Erythroblast (primary cell): ENCODE data around the gene TTC22.
A peak's percentile ranks its signal among the peaks of the same experiment; 100 is the strongest.

ENCODE experiments used
- DNase-seq, 2 experiments: peaks; one replicate each; lab custom pipeline; 2025; lab: John Stamatoyannopoulos, UW
- GATA1 ChIP-seq: IDR thresholded peaks from 2 replicates; pipeline ENCODE4 v1.6.1; 2011; ENCODE audit warnings: low read depth, mild to moderate bottlenecking, control low read depth, low read length, moderate library complexity
- POLR2A ChIP-seq: IDR thresholded peaks from 2 replicates; pipeline ENCODE4 v1.6.1; 2011; ENCODE audit warnings: mild to moderate bottlenecking, low read length

Gene TTC22

GRCh38 chr1:54800899-54801759 lies at the start of gene TTC22:
TTC22 (minus strand) TSS chr1:54801323; CDS start chr1:54801163, 160 bp downstream.
- DNase-seq = peak; percentile 20 to 21

DNA sequence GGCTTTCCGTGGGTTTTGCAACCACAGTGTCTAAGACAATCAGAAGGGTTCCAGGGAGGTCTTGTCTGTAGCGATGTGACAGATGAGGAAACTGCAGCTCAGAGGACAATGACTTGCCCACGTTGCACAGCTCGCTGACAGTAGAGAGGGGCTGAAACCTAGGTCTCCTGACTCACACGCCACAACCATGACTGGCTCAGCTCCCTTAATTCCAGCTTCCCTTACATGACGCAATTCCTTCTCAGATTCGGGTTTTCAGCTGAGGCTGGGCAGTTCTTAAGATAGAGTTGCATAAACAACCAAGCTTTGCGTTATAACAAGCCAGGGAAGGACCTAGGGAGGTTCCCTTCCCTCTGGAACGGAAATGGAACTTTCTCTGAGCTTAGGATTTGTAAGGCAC lies 49.6 kb upstream of the TTC22 start:
- DNase-seq = no peak
- TF ChIP-seq POLR2A (no peak), GATA1 (no peak)

More at GRCh38 chr1:54800899-54801759, at the start of gene TTC22:
- TF ChIP-seq POLR2A = no peak
- TF ChIP-seq GATA1 = no peak

DNA sequence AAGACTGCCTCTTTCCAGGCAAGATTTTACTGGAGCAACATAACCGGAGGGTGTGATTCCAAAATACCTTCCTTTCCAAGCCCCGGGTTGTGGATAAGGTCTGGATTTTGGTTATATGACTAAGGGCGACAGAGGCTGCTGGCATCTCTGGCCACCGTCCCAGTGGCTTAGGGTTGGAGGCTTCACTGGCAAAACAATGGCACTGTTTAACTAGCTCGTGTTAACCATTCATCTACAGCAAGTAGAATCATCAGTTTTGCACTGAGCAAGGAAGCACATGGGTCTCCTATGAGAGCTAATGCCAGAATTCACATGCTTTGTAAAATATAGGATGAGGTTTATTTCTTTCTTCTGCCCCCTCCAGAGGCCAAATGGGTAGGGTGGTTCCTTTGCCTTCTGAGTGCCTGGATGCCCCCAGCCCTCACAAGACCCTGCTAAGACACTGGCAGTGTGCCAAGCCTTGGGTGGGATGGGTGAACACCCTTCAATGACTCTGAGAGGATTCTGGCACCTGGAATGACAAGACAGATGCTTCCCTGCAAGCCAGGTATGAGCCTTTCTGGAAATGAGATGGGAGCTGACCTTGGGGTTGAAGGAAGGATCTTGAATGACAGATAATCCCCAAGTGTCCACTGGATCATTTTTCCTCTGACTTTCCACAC lies 49.1 kb upstream of the TTC22 start:
- DNase-seq = no peak
- TF ChIP-seq GATA1 (no peak), POLR2A (no peak)

GRCh38 chr1:54849219-54850068 lies 48.3 kb upstream of the TTC22 start:
- DNase-seq = no peak
- no peak for TF ChIP-seq GATA1
- no peak for TF ChIP-seq POLR2A

GRCh38 chr1:54848134-54848948 lies 47.2 kb upstream of the TTC22 start:
- no peak for DNase-seq
- TF ChIP-seq GATA1 (no peak), POLR2A (no peak)

DNA sequence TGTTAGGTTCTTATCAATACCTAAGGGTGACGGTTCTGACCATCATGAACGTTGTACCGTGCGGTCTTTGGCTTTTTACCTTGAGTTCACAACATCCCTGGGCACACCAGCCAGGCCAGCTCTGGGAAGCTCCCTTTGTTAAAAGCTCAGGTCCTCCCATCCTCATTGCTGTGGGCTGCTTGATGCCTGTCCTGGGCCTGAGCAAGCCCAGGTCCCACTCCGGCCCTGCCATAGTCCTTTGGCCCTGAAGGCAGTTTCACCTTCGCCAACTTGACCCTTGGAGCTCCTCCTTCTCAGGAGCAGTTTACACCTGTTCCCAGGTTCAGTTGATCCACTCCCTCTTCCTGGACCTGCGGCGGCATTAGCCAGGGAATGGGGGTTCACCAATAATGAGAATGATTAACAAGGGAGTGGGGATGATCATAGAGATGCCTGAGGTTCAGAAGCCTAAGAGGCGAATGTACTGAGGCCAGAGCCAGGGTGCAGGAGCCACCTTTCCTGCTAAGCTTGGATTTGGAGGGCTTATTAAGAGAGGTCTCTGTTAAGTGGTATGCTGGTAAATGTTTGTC lies 45.7 kb upstream of the TTC22 start:
- no peak for TF ChIP-seq GATA1
- no peak for TF ChIP-seq POLR2A
- no peak for DNase-seq

DNA sequence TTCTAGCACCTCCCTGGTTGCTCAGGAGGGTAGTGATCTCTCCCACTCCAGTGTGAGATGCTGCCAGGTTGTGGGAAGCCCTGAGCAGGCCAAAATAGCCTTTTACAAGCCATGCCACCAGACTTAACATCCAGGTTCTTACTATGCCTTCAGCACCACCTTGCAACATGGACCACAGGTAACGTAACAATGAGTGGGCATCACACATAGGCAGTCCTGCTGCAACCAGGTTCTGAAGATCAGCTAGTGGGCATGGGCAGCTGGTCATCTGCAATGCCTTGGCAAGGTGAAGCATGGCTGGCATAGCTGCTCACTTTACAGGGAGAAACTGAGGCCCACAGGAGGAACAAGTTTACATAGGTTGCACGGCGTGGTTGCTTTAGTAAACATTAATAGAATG lies 45.2 kb upstream of the TTC22 start:
- TF ChIP-seq POLR2A (no peak), GATA1 (no peak)
- DNase-seq = no peak

- TF ChIP-seq POLR2A (no peak), GATA1 (no peak)
- no peak for DNase-seq
Measured at GRCh38 chr1:54845772-54846171, 44.6 kb upstream of the TTC22 start.

GRCh38 chr1:54844564-54844963 lies 43.4 kb upstream of the TTC22 start:
- TF ChIP-seq GATA1 (no peak), POLR2A (no peak)
- DNase-seq = no peak

- DNase-seq = no peak
- TF ChIP-seq POLR2A (no peak), GATA1 (no peak)
Measured at GRCh38 chr1:54843449-54843848, 42.3 kb upstream of the TTC22 start.

GRCh38 chr1:54842963-54843362 lies 41.8 kb upstream of the TTC22 start:
- TF ChIP-seq GATA1 (no peak), POLR2A (no peak)
- DNase-seq = no peak

DNA sequence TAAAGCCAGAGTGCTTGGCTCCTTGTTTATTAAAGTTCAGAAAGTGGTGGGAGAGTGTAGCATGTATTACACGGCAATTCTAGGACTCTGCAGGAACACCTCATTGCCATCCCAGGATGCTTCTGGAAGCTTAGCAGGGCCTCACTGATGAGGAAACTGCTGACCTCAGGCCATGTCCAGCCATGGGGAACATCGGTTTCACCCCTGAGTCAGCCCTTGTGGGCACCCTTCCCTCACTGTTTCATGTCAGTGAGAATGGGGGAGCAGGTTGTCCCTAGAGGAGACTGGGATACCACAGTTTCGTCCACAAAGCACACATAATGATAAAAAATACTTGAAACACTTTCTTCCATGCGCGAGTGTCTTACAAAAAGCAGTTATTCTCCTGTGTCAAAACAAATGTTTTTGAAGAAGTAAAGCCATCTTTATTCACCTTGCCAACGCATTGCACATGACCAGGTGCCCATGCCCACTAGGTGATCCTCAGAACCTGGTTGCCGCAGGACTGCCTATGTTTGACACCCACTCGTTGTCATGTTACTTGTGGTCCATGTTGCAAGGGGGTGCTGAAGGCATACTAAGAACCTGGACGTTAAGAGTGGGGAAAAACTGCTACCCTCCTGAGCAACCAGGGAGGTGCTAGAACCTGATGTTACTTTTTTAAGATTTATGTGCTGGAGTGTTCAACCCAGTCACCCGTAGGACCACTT lies 41.2 kb upstream of the TTC22 start:
- DNase-seq = no peak

More for the DNA sequence above, 41.2 kb upstream of the TTC22 start:
- no peak for TF ChIP-seq POLR2A
- no peak for TF ChIP-seq GATA1
